HG03045 (cell line): Measurements from ENCODE around the gene CPLX1.

Source experiments
- ATAC-seq: cut with Tn5 transposase; IDR thresholded peaks from one replicate; pipeline ENCODE4 v1.9.1; 2021; ENCODE audit warnings: mild to moderate bottlenecking, moderate library complexity; ENCODE audit not compliant: unreplicated experiment

Gene CPLX1

GRCh38 chr4:825971-826330 is at the start of gene CPLX1:
CPLX1 (minus strand) TSS chr4:826129; CDS start chr4:824522, 1,607 bp downstream.
- no peak for ATAC-seq

- no peak for ATAC-seq
Measured at GRCh38 chr4:874971-875817, 49.3 kb upstream of the CPLX1 start.

GRCh38 chr4:874056-874455 is 48.1 kb upstream of the CPLX1 start:
- no peak for ATAC-seq

- ATAC-seq = no peak
Measured at GRCh38 chr4:872241-872981, 46.5 kb upstream of the CPLX1 start.

- ATAC-seq = no peak
Measured at GRCh38 chr4:871484-871883, 45.6 kb upstream of the CPLX1 start.

- no peak for ATAC-seq
Measured at GRCh38 chr4:870951-871350, 45.0 kb upstream of the CPLX1 start.

GRCh38 chr4:869776-870175 is 43.8 kb upstream of the CPLX1 start:
- no peak for ATAC-seq

- ATAC-seq = no peak
Measured at GRCh38 chr4:868421-868820, 42.5 kb upstream of the CPLX1 start.

- no peak for ATAC-seq
Measured at GRCh38 chr4:867526-868250, 41.8 kb upstream of the CPLX1 start.

GRCh38 chr4:866761-867390 is 40.9 kb upstream of the CPLX1 start:
- no peak for ATAC-seq

GRCh38 chr4:866068-866760 is 40.3 kb upstream of the CPLX1 start:
- ATAC-seq = no peak

GRCh38 chr4:865572-865971 is 39.6 kb upstream of the CPLX1 start:
- no peak for ATAC-seq

- no peak for ATAC-seq
Measured at GRCh38 chr4:865121-865465, 39.2 kb upstream of the CPLX1 start.

GRCh38 chr4:864456-865120 is 38.7 kb upstream of the CPLX1 start:
- no peak for ATAC-seq

GRCh38 chr4:860561-860960 is 34.6 kb upstream of the CPLX1 start:
- no peak for ATAC-seq

- ATAC-seq = no peak
Measured at GRCh38 chr4:859496-859895, 33.6 kb upstream of the CPLX1 start.

GRCh38 chr4:858831-859451 is 33.0 kb upstream of the CPLX1 start:
- no peak for ATAC-seq

- no peak for ATAC-seq
Measured at GRCh38 chr4:858041-858481, 32.1 kb upstream of the CPLX1 start.

- no peak for ATAC-seq
Measured at GRCh38 chr4:857461-857860, 31.5 kb upstream of the CPLX1 start.
